NCI-H82 (cell line): ENCODE results near the gene EHD4.

ENCODE experiments used
- DNase-seq: peaks from one replicate; lab custom pipeline; 2025; lab: John Stamatoyannopoulos, UW

The EHD4 gene

GRCh38 chr15:41881086-41881485 lies 91.3 kb downstream of the EHD4 start:
- no peak for DNase-seq

- no peak for DNase-seq
Measured at GRCh38 chr15:41880156-41880877, 92.0 kb downstream of the EHD4 start.

- no peak for DNase-seq
Measured at GRCh38 chr15:41879321-41879845, 93.0 kb downstream of the EHD4 start.

GRCh38 chr15:41878355-41878699 lies 94.0 kb downstream of the EHD4 start:
- no peak for DNase-seq

- no peak for DNase-seq
Measured at GRCh38 chr15:41877631-41878354, 94.6 kb downstream of the EHD4 start.

- no peak for DNase-seq
Measured at GRCh38 chr15:41876689-41877088, 95.7 kb downstream of the EHD4 start.

GRCh38 chr15:41876007-41876406 lies 96.3 kb downstream of the EHD4 start:
- DNase-seq = no peak

- DNase-seq = no peak
Measured at GRCh38 chr15:41874736-41875135, 97.6 kb downstream of the EHD4 start.

GRCh38 chr15:41873711-41874110 lies 98.6 kb downstream of the EHD4 start:
- no peak for DNase-seq

- DNase-seq = no peak
Measured at GRCh38 chr15:41872166-41872747, 100.1 kb downstream of the EHD4 start.

GRCh38 chr15:41871175-41871905 lies 101.0 kb downstream of the EHD4 start:
- no peak for DNase-seq

GRCh38 chr15:41870689-41871081 lies 101.7 kb downstream of the EHD4 start:
- DNase-seq = no peak

- DNase-seq = no peak
Measured at GRCh38 chr15:41869770-41870688, 102.3 kb downstream of the EHD4 start.

- DNase-seq = no peak
Measured at GRCh38 chr15:41868321-41868720, 104.0 kb downstream of the EHD4 start.

GRCh38 chr15:41866872-41867579 lies 105.3 kb downstream of the EHD4 start:
- no peak for DNase-seq

- DNase-seq = no peak
Measured at GRCh38 chr15:41866263-41866703, 106.1 kb downstream of the EHD4 start.

- DNase-seq = no peak
Measured at GRCh38 chr15:41865490-41866055, 106.8 kb downstream of the EHD4 start.

- DNase-seq = no peak
Measured at GRCh38 chr15:41862515-41863116, 109.7 kb downstream of the EHD4 start.

- no peak for DNase-seq
Measured at GRCh38 chr15:41861736-41862356, 110.5 kb downstream of the EHD4 start.
